ENCODE results near the gene CSF1R.

GRCh38 chr5:150120062-150120441, 33.7 kb upstream of the CSF1R start:
- no peak for TF ChIP-seq CTCF (IDR thresholded peaks at IDR 0.05 in 4 of 5, conservative IDR thresholded peaks at IDR 0.05 in 1 of 5)
- no peak for TF ChIP-seq POLR2A (IDR thresholded peaks at IDR 0.05)
